GM12801 (cell line): ENCODE results near the gene RTEL1.

Experiments
- TF ChIP-seq, protein P1 (sequence below): IDR thresholded peaks from one replicate; pipeline ENCODE4 v1.5.1; 2011; ENCODE audit warnings: control low read depth; ENCODE audit not compliant: insufficient read length; ENCODE audit errors: extremely low read depth

Gene RTEL1

GRCh38 chr20:63643499-63643898 lies 14.6 kb upstream of the RTEL1 start:
- TF ChIP-seq, protein P1, sequence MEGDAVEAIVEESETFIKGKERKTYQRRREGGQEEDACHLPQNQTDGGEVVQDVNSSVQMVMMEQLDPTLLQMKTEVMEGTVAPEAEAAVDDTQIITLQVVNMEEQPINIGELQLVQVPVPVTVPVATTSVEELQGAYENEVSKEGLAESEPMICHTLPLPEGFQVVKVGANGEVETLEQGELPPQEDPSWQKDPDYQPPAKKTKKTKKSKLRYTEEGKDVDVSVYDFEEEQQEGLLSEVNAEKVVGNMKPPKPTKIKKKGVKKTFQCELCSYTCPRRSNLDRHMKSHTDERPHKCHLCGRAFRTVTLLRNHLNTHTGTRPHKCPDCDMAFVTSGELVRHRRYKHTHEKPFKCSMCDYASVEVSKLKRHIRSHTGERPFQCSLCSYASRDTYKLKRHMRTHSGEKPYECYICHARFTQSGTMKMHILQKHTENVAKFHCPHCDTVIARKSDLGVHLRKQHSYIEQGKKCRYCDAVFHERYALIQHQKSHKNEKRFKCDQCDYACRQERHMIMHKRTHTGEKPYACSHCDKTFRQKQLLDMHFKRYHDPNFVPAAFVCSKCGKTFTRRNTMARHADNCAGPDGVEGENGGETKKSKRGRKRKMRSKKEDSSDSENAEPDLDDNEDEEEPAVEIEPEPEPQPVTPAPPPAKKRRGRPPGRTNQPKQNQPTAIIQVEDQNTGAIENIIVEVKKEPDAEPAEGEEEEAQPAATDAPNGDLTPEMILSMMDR = no peak

DNA sequence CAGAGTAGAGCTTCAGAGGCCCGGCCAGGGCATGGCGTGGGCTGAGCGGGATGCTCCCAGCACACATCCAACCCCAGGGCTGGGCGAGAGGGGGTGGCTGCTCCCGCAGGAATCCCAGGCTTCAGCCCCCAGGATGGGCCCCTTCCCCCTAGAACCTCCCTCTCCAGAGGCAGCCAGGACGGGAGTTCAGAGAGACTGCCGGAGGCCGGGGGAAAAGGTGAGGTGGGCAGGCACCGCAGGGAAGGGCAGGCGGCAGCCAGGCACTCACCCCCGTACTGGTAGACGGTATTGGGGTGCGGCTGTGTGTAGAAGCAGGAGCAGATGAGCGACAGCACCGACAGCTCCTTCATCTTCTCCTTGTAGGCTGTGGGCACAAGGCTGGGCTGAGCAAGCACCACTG lies 14.2 kb upstream of the RTEL1 start:
- TF ChIP-seq, protein P1 = no peak

- TF ChIP-seq, protein P1 = no peak
Measured at GRCh38 chr20:63645218-63645617, 12.9 kb upstream of the RTEL1 start.

GRCh38 chr20:63648190-63648589 lies 9.9 kb upstream of the RTEL1 start:
- TF ChIP-seq, protein P1 = no peak

- TF ChIP-seq, protein P1 = no peak
Measured at GRCh38 chr20:63648895-63649589, 9.1 kb upstream of the RTEL1 start.

DNA sequence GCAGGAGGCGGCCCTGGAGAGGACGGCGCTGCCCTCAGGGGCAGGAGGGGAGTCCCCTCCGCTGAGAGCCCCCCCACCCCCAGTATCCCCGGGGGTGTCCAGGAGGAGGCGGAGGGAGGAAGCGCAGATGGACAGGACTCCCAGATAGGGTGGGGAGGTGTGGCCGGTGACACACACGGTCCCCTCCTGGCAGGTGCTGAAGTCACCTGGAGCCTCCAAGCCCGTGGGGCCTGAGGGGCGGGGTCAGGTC lies 6.2 kb upstream of the RTEL1 start:
- TF ChIP-seq, protein P1 = no peak

DNA sequence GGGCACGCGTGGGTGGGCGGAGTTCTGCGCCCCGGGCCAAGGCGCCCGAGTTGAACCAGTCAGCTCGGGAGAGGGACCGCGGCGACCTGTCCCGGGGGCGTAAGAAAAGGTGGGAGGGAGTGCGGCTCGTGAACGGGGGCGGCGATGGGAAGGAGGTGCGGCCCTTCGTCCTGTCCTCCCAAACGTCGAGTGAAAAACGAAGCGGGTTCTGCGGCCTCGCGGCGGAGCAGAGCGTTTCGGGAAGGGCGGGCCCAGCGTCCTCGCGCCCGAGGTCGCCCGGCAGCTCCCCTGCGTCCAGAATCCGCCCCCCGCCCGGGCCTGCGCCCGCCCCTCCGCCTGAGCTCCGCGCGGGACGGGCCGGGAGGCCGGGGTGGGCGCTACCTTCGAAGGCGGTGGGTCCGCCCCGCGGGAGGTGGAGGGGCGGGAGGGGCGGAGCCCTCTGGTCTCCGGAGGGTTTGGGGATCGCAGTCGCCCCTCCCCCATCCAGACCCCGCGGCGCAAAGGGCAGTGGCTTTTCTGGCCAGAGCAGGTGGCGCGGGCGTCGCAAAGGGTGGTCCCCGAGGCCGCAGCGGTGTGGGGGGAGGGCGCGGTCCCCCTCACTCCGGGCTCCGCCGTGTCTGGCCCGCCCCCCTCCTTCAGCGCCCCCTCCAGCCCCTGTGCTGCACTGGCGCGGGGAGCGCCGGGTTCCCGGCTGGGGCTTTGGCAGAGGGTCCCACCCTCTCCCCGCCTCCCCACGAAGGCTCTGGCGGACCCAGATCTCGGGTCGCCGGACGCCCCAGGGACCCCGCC lies 5.7 kb upstream of the RTEL1 start:
- TF ChIP-seq, protein P1 = no peak
